ENCODE data around the gene SUFU.
A peak's percentile ranks its signal among the peaks of the same experiment; 100 is the strongest.

Gene SUFU

DNA sequence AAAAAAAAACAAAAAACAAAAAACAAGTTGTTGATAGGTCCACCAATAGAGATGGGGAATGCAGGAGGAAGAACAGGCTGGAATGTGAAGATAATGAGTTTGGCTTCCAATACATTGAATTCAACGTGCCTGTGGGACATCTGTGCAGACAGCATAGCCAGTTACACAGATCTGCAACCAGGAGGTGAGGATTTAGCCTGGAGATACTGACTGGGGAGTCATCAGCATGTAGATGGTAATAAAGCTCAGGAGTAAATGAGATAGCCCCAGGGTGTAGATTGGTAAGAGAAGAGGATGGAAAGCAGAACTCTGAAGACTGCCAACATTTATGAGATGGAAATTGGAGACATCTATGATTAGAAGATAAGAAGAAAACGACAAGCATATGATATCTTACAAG, 135.8 kb downstream of the SUFU start:
- no peak overlapping the region for H3K27ac ChIP-seq (ENCODE audit: low read depth, low read length)
- H3K27me3 ChIP-seq (ENCODE audit: insufficient read depth, low read length), result no peaks in the 10 kb centered on the region
- peaks cover 9% of the 10 kb centered on the region for H3K79me2 ChIP-seq (ENCODE audit: control insufficient read depth, insufficient read depth, low read length, unreplicated experiment)
- H3K4me3 ChIP-seq (ENCODE audit: low read depth, low read length), result no peak overlapping the region
- no peaks in the 10 kb centered on the region for H3K36me3 ChIP-seq (ENCODE audit: insufficient read depth, low read length)
- peaks cover 8% of the 10 kb centered on the region for H3K4me1 ChIP-seq (ENCODE audit: control insufficient read depth, insufficient read depth, low read length, unreplicated experiment)
- H2AFZ ChIP-seq (ENCODE audit: low read length, unreplicated experiment), result no peak overlapping the region

DNA sequence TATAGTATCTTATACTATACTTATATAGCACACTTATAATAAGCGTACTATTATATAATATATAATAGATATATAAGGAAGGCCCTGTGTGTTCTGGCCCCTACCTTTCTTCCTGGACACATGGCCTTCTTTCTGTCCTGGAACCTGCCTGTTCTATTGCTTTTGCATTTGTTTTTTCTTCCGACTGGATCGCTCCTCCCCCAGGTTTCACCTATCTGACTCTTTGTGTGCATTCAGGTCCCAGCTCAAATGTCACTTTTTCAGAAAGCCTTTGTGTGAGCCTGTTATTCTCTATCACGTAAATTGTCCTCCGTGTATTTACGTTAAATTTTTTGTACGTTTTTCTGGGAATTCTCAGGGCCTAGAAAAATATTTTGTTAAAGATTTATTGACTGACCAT, 137.6 kb downstream of the SUFU start:
- Histone ChIP-seq H3K79me2 (ENCODE audit: control insufficient read depth, insufficient read depth, low read length, unreplicated experiment) (peaks cover 23% of the 10 kb centered on the region), H3K27me3 (ENCODE audit: insufficient read depth, low read length) (no peaks in the 10 kb centered on the region), H2AFZ (ENCODE audit: low read length, unreplicated experiment) (peak overlapping the region; percentile 99), H3K4me1 (ENCODE audit: control insufficient read depth, insufficient read depth, low read length, unreplicated experiment) (no peaks in the 10 kb centered on the region), H3K36me3 (ENCODE audit: insufficient read depth, low read length) (no peaks in the 10 kb centered on the region), H3K27ac (ENCODE audit: low read depth, low read length) (peak overlapping the region; percentile 80), H3K4me3 (ENCODE audit: low read depth, low read length) (peak overlapping the region; percentile 88)

DNA sequence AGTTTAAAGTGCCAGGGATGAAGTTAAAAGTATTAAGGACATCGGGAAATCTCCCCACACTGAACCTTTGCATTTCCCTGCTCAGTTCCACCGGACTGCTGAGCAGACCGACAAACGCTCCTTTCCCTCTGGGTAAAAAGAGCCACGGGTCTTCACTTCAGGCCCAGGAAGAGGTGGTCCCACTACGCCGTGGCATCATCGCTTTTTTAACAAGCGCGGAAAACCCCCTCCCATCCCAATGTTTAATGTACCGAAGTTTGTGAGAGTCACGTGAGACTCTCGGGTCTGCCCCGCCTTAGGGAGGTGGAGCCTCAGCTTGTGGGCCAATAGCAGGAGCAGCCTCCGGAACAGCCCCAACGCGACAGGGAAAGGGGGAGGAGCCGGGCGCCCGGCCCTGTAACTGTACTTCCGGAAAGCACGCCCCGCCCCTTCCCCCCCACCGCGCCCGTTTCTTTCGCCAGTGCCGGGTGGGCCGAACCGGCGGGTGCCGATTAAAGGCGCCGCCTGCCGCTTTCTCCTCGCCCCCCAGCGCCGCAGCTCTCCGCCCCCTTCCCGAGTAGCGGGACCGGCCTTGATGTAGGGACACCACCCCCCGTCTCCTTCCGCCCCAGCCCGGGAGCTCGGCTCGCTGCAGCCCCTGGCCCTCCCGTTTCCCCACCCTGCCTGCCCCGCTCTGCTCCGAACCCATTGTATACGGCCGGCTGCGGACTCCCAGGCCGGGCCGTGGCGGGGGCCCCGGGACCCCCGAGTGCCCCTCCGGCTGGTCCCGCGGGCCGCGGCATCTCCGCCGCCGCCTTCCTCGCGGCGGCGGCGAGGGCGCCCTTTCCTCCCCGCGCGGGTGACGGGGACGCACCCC, 138.3 kb downstream of the SUFU start:
- H2AFZ ChIP-seq (ENCODE audit: low read length, unreplicated experiment), result peak overlapping the region; percentile 99
- H3K4me1 ChIP-seq (ENCODE audit: control insufficient read depth, insufficient read depth, low read length, unreplicated experiment), result peaks cover 4% of the 10 kb centered on the region
- peak overlapping the region; percentile 88 for H3K4me3 ChIP-seq (ENCODE audit: low read depth, low read length)
- H3K36me3 ChIP-seq (ENCODE audit: insufficient read depth, low read length), result no peaks in the 10 kb centered on the region
- peak overlapping the region; percentile 93 for H3K27ac ChIP-seq (ENCODE audit: low read depth, low read length)
- H3K27me3 ChIP-seq (ENCODE audit: insufficient read depth, low read length), result no peaks in the 10 kb centered on the region
- peaks cover 30% of the 10 kb centered on the region for H3K79me2 ChIP-seq (ENCODE audit: control insufficient read depth, insufficient read depth, low read length, unreplicated experiment)

DNA sequence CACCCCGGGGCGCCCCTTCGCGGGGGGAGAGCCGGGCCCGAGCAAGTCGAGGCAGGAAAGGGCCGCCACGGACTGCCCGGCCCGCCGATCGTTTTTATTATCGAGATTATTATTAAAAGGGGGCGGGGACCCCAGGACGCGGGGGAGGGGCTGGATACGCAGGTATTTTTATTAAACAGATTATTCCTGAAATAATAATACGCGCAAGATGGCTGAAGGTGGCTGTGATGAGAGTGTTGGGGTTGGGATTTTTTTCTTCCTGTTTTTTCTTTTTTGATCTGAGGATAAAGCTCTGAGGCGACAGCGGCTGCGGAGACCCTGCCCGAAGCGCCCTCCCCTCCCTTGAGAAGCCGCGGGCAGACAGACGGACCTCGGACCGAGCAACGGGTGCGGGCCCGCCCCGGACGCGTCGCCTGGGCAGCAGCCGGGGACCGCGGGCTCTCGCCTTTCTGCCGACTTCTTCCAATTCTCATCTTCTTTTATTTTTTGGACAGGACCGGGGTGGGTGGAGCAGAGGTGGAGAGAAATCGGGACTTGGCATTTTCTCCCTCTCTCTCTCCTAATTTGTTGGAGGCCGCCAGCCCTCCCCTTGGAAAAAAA, 139.1 kb downstream of the SUFU start:
- no peaks in the 10 kb centered on the region for H3K36me3 ChIP-seq (ENCODE audit: insufficient read depth, low read length)
- peaks cover 38% of the 10 kb centered on the region for H3K79me2 ChIP-seq (ENCODE audit: control insufficient read depth, insufficient read depth, low read length, unreplicated experiment)
- peak overlapping the region; percentile 88 for H3K4me3 ChIP-seq (ENCODE audit: low read depth, low read length)
- peaks cover 11% of the 10 kb centered on the region for H3K4me1 ChIP-seq (ENCODE audit: control insufficient read depth, insufficient read depth, low read length, unreplicated experiment)
- peak overlapping the region; percentile 93 for H3K27ac ChIP-seq (ENCODE audit: low read depth, low read length)
- peak overlapping the region; percentile 64 for H2AFZ ChIP-seq (ENCODE audit: low read length, unreplicated experiment)
- H3K27me3 ChIP-seq (ENCODE audit: insufficient read depth, low read length), result no peaks in the 10 kb centered on the region

DNA sequence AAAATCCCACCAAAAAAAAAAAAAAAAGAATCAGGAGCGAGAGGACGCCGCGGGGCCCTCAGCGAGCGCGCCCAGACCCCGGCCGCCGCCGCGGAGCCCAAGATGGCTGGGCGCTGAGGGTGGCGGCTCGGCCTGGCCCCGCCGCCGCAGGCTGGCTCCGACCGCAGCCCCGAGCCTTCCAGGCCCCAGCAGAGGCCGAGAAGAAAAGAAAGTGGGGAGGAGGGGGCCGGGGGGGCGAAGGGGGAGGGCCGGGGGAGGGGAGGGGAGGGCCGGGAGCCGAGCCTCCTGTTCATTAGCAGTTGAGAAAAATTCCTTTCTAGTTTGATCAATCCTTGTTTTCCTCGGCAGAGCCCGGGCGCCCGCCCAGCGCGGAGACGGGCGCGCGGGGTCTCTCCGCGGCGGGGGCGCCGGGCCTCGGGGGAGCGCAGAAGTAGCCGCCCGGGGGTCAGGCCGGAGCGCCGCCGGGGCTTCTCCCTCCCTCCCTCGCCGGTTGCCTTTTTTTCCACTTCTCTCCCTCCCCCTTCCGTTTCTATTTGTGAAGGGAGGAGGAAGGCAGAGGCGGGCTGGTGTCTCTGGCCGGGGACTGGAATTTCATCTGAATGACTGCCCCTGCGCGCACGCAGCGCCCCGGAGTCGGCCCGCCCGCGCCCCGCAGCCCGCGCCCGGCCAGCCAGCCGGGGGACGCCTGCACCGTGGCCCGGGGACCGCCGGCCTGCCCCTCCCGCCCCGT, 139.7 kb downstream of the SUFU start:
- Histone ChIP-seq H3K27ac (ENCODE audit: low read depth, low read length) (peak overlapping the region; percentile 93), H3K79me2 (ENCODE audit: control insufficient read depth, insufficient read depth, low read length, unreplicated experiment) (peaks cover 44% of the 10 kb centered on the region), H3K27me3 (ENCODE audit: insufficient read depth, low read length) (no peaks in the 10 kb centered on the region), H2AFZ (ENCODE audit: low read length, unreplicated experiment) (no peak overlapping the region), H3K4me3 (ENCODE audit: low read depth, low read length) (peak overlapping the region; percentile 88), H3K36me3 (ENCODE audit: insufficient read depth, low read length) (no peaks in the 10 kb centered on the region), H3K4me1 (ENCODE audit: control insufficient read depth, insufficient read depth, low read length, unreplicated experiment) (peaks cover 18% of the 10 kb centered on the region)

DNA sequence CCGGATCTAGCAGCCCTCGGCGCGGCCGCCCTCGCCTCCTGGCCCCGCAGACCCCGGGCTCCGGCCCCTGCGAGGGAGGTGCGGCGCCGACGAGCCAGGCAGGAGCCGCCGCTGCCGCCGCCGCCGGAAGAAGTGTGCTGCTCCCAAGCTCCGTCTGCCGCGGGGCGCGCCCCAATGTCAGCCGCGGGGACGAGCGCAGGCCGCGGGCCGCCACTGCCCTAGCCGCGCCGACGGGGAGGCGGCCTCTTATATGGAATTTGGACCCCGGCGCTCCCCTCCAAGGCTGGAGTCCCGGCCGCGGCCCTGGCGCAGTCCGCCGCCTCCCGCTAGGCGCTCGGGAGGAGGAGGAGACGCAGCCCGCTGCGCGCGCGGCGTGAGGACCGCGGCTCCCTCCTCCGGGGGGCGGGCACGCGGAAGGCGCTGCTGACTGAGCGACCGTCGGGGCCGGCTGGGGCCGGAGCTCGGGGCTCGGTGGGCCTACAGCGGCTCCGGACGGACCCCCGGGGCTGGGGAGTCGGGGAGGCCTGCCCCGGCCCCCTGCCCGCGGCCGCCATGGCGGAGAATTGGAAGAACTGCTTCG, 140.4 kb downstream of the SUFU start, which contains the start of gene TRIM8:
TSS of gene TRIM8 (plus strand) at position 414 of the 580 bp plus-strand sequence. CDS start at position 553, 139 bp downstream.
- Histone ChIP-seq H3K27me3 (ENCODE audit: insufficient read depth, low read length) (no peaks in the 10 kb centered on the region), H3K4me3 (ENCODE audit: low read depth, low read length) (peak within 1 kb of the TSS; percentile 88), H3K4me1 (ENCODE audit: control insufficient read depth, insufficient read depth, low read length, unreplicated experiment) (peaks cover 25% of the 10 kb centered on the region), H2AFZ (ENCODE audit: low read length, unreplicated experiment) (no peak within 1 kb of the TSS), H3K79me2 (ENCODE audit: control insufficient read depth, insufficient read depth, low read length, unreplicated experiment) (peaks cover 51% of the 10 kb centered on the region), H3K27ac (ENCODE audit: low read depth, low read length) (peak within 1 kb of the TSS; percentile 93), H3K36me3 (ENCODE audit: insufficient read depth, low read length) (no peaks in the 10 kb centered on the region)

DNA sequence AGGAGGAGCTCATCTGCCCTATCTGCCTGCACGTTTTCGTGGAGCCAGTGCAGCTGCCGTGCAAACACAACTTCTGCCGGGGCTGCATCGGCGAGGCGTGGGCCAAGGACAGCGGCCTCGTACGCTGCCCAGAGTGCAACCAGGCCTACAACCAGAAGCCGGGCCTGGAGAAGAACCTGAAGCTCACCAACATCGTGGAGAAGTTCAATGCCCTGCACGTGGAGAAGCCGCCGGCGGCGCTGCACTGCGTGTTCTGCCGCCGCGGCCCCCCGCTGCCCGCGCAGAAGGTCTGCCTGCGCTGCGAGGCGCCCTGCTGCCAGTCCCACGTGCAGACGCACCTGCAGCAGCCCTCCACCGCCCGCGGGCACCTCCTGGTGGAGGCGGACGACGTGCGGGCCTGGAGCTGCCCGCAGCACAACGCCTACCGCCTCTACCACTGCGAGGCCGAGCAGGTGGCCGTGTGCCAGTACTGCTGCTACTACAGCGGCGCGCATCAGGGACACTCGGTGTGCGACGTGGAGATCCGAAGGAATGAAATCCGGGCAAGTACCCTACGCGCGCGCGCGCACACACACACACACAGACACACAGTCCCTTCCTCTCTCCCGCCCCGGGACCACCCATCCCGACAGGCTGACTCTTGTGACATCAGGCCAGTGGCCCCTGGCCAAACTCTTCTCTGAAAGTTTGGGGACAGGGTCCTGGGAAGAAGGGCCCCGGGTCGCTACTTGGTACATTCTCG, 141.0 kb downstream of the SUFU start:
- H3K27ac ChIP-seq (ENCODE audit: low read depth, low read length), result peak overlapping the region; percentile 93
- H3K4me1 ChIP-seq (ENCODE audit: control insufficient read depth, insufficient read depth, low read length, unreplicated experiment), result peaks cover 30% of the 10 kb centered on the region
- no peaks in the 10 kb centered on the region for H3K27me3 ChIP-seq (ENCODE audit: insufficient read depth, low read length)
- peaks cover 57% of the 10 kb centered on the region for H3K79me2 ChIP-seq (ENCODE audit: control insufficient read depth, insufficient read depth, low read length, unreplicated experiment)
- H2AFZ ChIP-seq (ENCODE audit: low read length, unreplicated experiment), result no peak overlapping the region
- H3K4me3 ChIP-seq (ENCODE audit: low read depth, low read length), result peak overlapping the region; percentile 88
- H3K36me3 ChIP-seq (ENCODE audit: insufficient read depth, low read length), result no peaks in the 10 kb centered on the region

DNA sequence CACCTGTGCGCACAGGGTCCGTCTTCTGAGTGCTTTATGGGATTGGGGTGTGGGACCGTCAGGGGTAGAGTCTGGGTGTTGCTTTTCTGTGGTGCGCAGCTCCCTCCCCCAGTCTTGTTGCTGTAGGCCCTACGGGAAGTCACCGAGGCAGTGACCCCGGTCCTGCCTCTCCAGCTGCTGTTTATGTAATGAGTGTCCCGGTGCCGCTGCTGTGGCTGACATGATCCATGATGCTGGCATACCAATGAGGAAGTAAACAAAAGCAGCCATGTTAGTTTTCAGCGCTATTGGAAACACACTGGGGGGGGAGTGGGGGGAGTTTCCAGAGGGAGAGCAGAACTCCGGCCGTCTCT, 141.6 kb downstream of the SUFU start:
- peak overlapping the region; percentile 93 for H3K27ac ChIP-seq (ENCODE audit: low read depth, low read length)
- H3K79me2 ChIP-seq (ENCODE audit: control insufficient read depth, insufficient read depth, low read length, unreplicated experiment), result peaks cover 63% of the 10 kb centered on the region
- peaks cover 30% of the 10 kb centered on the region for H3K4me1 ChIP-seq (ENCODE audit: control insufficient read depth, insufficient read depth, low read length, unreplicated experiment)
- no peaks in the 10 kb centered on the region for H3K36me3 ChIP-seq (ENCODE audit: insufficient read depth, low read length)
- no peaks in the 10 kb centered on the region for H3K27me3 ChIP-seq (ENCODE audit: insufficient read depth, low read length)
- H2AFZ ChIP-seq (ENCODE audit: low read length, unreplicated experiment), result no peak overlapping the region
- peak overlapping the region; percentile 88 for H3K4me3 ChIP-seq (ENCODE audit: low read depth, low read length)

DNA sequence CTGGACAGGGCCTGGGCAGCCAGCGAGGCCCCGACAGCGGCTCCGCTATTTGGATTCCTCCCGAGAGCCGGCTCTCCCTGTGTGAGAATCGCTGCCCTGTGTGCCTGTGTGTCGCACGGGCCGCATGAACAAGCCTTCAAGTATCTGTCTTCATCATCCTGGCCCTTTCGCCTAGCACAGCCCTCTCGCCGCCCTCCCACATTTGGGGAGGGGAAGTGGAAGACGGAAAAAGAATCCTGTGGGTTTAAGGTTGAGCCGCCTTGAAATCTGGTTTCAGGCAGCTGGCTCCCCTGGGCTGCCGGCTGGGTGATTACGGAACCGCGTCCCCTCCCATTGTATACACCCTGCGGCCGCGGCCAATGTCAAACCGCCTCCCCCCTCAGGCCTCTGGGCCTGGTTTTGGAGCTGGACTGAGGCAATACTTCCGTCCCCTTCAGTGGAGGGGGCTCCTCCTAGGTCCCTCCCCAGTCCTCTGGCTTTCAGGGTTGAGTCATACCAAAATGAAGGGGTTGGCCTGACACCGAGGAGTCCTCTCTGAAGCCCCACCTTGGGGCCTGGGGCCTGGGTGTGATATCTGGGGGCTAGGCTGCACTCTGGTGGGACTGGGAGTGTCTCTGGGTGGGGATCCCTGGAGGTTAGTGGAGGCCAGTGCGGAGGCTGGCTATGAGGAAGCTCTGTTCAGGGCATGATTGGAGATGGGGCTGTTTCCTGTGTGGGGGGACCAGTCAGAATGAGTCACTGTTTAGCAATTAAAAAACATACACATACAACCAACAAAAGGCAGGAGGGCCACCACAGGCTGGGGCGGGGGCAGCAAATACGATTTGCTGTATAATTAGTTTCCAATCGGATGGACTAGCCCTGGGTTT, 142.2 kb downstream of the SUFU start:
- H3K4me1 ChIP-seq (ENCODE audit: control insufficient read depth, insufficient read depth, low read length, unreplicated experiment), result peaks cover 30% of the 10 kb centered on the region
- peaks cover 69% of the 10 kb centered on the region for H3K79me2 ChIP-seq (ENCODE audit: control insufficient read depth, insufficient read depth, low read length, unreplicated experiment)
- H3K4me3 ChIP-seq (ENCODE audit: low read depth, low read length), result peak overlapping the region; percentile 88
- H3K27me3 ChIP-seq (ENCODE audit: insufficient read depth, low read length), result no peaks in the 10 kb centered on the region
- H3K36me3 ChIP-seq (ENCODE audit: insufficient read depth, low read length), result no peaks in the 10 kb centered on the region
- peak overlapping the region; percentile 93 for H3K27ac ChIP-seq (ENCODE audit: low read depth, low read length)
- no peak overlapping the region for H2AFZ ChIP-seq (ENCODE audit: low read length, unreplicated experiment)

Data from ACC112 (cell line).